VCaP (cell line): Measurements from ENCODE around the gene ABHD12.

Experiments used
- H3K27ac ChIP-seq: fragments of 450-650 bp; 2 replicates; pipeline ENCODE4 v1.5.1; 2017
- CTCF ChIP-seq: fragments of 450-650 bp; conservative IDR thresholded peaks from 2 replicates; pipeline ENCODE4 v1.5.1; 2017; ENCODE audit warnings: mild to moderate bottlenecking, moderate library complexity

ABHD12 gene

GRCh38 chr20:25304025-25304549 lies 86.5 kb downstream of the ABHD12 start:
- no peak for TF ChIP-seq CTCF
- H3K27ac ChIP-seq = no peak overlapping the region

- no peak overlapping the region for H3K27ac ChIP-seq
- TF ChIP-seq CTCF = no peak
Measured at GRCh38 chr20:25303292-25304024, 87.2 kb downstream of the ABHD12 start.

- H3K27ac ChIP-seq = 0 out of 2 replicates have a peak overlapping the region, but pooled peaks have one; percentile 1
- no peak for TF ChIP-seq CTCF
Measured at GRCh38 chr20:25302596-25302995, 88.0 kb downstream of the ABHD12 start.

- 0 out of 2 replicates have a peak overlapping the region, but pooled peaks have one; percentile 8 for H3K27ac ChIP-seq
- no peak for TF ChIP-seq CTCF
Measured at GRCh38 chr20:25301357-25301920, 89.2 kb downstream of the ABHD12 start.

GRCh38 chr20:25300496-25301170 lies 90.0 kb downstream of the ABHD12 start:
- no peak for TF ChIP-seq CTCF

GRCh38 chr20:25299806-25300205 lies 90.8 kb downstream of the ABHD12 start:
- H3K27ac ChIP-seq = no peak overlapping the region
- TF ChIP-seq CTCF = no peak

More at GRCh38 chr20:25300496-25301170, 90.0 kb downstream of the ABHD12 start:
- H3K27ac ChIP-seq = no peak overlapping the region
